HL-60 (cell line): Measurements from ENCODE around the gene ZNF25.
A peak's percentile ranks its signal among the peaks of the same experiment; 100 is the strongest.

Experiments
- DNase-seq, 2 experiments: peaks; one replicate each; pipeline ENCODE4 v3.0.0-alpha.2; 2010 to 2020; ENCODE audit warnings: low read depth in 1 of 2, low spot score in 1 of 2
- H3K27ac ChIP-seq: fragments of 250-450 bp; sonication (Bioruptor Pico); replicated peaks from 2 replicates; pipeline ENCODE4 v1.5.1; 2020; ENCODE audit warnings: mild to moderate bottlenecking, moderate library complexity
- H3K27me3 ChIP-seq: fragments of 250-450 bp; sonication (Bioruptor Pico); 2 replicates; pipeline ENCODE4 v1.5.1; 2021; ENCODE audit warnings: mild to moderate bottlenecking, moderate library complexity; ENCODE audit not compliant: insufficient read depth, poor library complexity, severe bottlenecking
- H3K4me3 ChIP-seq: replicated peaks from 2 replicates; pipeline ENCODE4 v1.5.1; 2011; ENCODE audit warnings: mild to moderate bottlenecking, control low read depth, low read length; ENCODE audit not compliant: insufficient read depth
- GABPA ChIP-seq: IDR thresholded peaks from 2 replicates; pipeline ENCODE4 v1.6.1; 2012; ENCODE audit warnings: low read depth
- POLR2AphosphoS5 ChIP-seq: IDR thresholded peaks from 2 replicates; pipeline ENCODE4 v1.6.1; 2012; ENCODE audit warnings: low read depth
- SPI1 ChIP-seq: IDR thresholded peaks from 2 replicates; pipeline ENCODE4 v1.6.1; 2012; ENCODE audit warnings: low read depth, mild to moderate bottlenecking, borderline replicate concordance
- TF ChIP-seq, protein P1 (sequence below): IDR thresholded peaks from 2 replicates; pipeline ENCODE4 v1.6.1; 2012; ENCODE audit warnings: low read depth; ENCODE audit not compliant: insufficient replicate concordance
- TF ChIP-seq, protein P2 (sequence below): IDR thresholded peaks from one replicate; pipeline ENCODE4 v1.5.1; 2011; ENCODE audit warnings: low read length, control low read depth, inconsistent platforms; ENCODE audit not compliant: insufficient read depth

Gene ZNF25

DNA sequence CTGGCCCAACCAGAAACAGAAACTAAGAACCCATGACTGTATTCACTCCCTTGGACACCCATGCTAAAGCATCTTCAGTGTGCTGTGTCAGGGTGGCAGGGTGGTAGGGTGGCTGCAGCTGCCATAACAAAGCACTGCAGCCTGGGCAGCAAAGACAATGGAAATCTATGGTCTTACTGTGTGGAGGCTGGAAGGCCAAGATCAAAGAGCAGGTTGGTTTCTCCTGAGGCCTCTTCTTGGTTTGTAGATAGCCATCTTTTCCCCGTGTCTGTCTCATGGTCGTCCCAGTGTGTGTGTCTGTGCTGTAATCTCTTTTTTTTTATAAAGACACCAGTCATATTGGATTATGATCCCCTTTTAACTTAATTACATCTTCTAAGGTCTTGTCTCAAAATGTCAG lies 15.2 kb upstream of the ZNF25 start:
- H3K4me3 ChIP-seq, result no peak overlapping the region
- no peak for DNase-seq
- H3K27ac ChIP-seq, result no peak overlapping the region

DNA sequence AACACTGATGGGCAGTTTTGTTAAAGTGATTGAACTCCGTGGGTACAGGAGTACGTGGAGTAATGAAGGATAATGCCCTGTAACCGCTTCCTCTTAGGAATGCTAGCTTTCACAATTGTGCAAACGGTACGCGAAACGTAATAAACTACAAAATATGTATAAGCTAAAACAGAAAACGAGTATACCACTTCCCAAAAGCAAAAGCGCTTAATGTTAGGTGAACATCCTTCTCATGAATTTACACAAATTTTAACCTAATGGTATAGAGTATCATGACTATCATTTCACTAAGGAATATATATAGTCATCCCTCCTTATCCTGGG lies 395 bp upstream of the ZNF25 start:
- 0 out of 2 replicates have a peak, but pooled peaks have one; percentile 20 for TF ChIP-seq SPI1
- TF ChIP-seq, protein P1, sequence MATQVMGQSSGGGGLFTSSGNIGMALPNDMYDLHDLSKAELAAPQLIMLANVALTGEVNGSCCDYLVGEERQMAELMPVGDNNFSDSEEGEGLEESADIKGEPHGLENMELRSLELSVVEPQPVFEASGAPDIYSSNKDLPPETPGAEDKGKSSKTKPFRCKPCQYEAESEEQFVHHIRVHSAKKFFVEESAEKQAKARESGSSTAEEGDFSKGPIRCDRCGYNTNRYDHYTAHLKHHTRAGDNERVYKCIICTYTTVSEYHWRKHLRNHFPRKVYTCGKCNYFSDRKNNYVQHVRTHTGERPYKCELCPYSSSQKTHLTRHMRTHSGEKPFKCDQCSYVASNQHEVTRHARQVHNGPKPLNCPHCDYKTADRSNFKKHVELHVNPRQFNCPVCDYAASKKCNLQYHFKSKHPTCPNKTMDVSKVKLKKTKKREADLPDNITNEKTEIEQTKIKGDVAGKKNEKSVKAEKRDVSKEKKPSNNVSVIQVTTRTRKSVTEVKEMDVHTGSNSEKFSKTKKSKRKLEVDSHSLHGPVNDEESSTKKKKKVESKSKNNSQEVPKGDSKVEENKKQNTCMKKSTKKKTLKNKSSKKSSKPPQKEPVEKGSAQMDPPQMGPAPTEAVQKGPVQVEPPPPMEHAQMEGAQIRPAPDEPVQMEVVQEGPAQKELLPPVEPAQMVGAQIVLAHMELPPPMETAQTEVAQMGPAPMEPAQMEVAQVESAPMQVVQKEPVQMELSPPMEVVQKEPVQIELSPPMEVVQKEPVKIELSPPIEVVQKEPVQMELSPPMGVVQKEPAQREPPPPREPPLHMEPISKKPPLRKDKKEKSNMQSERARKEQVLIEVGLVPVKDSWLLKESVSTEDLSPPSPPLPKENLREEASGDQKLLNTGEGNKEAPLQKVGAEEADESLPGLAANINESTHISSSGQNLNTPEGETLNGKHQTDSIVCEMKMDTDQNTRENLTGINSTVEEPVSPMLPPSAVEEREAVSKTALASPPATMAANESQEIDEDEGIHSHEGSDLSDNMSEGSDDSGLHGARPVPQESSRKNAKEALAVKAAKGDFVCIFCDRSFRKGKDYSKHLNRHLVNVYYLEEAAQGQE, result no peak
- H3K27me3 ChIP-seq, result no peaks in the 10 kb centered on the region
- DNase-seq, result no peak
- peak overlapping the region; percentile 80 for H3K4me3 ChIP-seq
- H3K27ac ChIP-seq, result peak overlapping the region; percentile 89

More for the DNA sequence above, 15.2 kb upstream of the ZNF25 start:
- no peaks in the 10 kb centered on the region for H3K27me3 ChIP-seq
- TF ChIP-seq, protein P1, result no peak
- TF ChIP-seq POLR2AphosphoS5 (no peak), SPI1 (no peak), GABPA (no peak)
- TF ChIP-seq, protein P2, sequence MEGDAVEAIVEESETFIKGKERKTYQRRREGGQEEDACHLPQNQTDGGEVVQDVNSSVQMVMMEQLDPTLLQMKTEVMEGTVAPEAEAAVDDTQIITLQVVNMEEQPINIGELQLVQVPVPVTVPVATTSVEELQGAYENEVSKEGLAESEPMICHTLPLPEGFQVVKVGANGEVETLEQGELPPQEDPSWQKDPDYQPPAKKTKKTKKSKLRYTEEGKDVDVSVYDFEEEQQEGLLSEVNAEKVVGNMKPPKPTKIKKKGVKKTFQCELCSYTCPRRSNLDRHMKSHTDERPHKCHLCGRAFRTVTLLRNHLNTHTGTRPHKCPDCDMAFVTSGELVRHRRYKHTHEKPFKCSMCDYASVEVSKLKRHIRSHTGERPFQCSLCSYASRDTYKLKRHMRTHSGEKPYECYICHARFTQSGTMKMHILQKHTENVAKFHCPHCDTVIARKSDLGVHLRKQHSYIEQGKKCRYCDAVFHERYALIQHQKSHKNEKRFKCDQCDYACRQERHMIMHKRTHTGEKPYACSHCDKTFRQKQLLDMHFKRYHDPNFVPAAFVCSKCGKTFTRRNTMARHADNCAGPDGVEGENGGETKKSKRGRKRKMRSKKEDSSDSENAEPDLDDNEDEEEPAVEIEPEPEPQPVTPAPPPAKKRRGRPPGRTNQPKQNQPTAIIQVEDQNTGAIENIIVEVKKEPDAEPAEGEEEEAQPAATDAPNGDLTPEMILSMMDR, result no peak

DNA sequence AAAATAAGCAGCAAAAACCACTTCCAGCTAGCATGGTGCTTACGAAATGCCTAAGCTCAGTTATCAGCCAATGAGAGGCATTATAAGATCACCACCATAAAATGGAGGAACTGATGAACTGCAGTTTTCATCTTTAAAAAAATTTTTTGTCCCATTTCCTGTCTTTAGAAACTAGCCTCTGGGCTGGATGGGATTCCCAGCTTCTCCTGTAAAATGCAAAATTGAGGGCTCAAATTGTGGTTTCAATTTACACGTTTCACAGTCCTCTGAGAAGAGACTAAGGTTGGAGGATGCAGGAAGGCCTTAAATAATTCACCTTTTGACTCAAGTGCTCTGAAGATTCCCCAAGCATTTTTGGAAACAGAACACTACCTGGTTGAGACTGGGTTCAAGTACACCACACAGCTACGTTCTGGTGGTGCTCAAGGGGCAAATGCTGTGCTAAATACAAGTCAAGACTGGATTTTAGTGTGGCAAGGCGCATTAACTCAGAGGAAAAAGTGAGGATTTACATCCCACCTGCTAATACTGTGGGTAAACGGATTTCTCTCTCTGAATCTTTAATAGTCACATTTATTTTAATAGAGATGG lies 951 bp downstream of the ZNF25 start:
- DNase-seq, result peak in 1 of 2 experiments; percentile 38
- Histone ChIP-seq H3K27me3 (no peaks in the 10 kb centered on the region), H3K27ac (peak overlapping the region; percentile 89), H3K4me3 (peak overlapping the region; percentile 80)
- TF ChIP-seq POLR2AphosphoS5 (no peak), GABPA (no peak)
- TF ChIP-seq, protein P1, result no peak
- TF ChIP-seq, protein P2, result no peak
